Measurements from ENCODE around the gene CETN3. TPM values are rescaled to one million over a fixed set of nuclear protein-coding genes. Genes with fewer than 3 reads are reported as not detected.

CETN3 gene
- total and polyA plus RNA-seq, 2 of the 8 experiments (the other 6 are each of a cell fraction or from before 2014, with no cell fraction given): 4.8 to 43.8 TPM

DNA sequence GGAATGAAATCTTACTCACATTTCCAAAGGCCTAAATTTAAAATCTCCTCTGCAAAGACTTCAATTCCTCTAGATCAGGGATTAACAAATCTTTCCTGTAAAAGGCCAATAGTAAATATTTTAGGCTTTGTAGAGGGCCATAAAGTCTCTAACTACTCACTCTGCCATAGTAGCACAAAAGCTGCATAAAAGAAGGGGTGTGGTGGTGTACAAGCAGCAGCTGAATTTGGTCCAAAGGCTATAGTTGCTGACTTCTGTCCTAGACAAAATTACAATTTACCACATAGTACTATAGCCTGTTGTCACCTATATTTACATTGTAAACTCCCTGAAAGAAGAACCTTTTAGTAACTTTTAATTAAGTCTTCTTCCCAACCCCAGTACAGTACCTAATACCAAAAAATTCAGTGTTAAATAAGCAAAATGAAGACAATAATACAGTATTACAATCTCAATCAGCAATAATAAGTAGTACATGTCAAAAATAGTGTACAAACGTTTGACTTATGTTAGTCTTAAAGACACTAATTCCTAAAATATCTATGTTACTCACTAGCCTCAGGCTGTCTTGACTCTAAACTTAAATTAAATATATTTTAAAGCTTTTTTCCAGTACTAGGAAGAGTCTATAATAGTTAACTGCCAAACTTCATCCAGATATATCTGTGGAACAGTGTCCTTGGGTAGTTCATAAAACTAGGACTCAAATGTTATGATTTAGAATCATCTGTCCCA is 6.9 kb downstream of the CETN3 start (continued):
- TF ChIP-seq, protein P1, sequence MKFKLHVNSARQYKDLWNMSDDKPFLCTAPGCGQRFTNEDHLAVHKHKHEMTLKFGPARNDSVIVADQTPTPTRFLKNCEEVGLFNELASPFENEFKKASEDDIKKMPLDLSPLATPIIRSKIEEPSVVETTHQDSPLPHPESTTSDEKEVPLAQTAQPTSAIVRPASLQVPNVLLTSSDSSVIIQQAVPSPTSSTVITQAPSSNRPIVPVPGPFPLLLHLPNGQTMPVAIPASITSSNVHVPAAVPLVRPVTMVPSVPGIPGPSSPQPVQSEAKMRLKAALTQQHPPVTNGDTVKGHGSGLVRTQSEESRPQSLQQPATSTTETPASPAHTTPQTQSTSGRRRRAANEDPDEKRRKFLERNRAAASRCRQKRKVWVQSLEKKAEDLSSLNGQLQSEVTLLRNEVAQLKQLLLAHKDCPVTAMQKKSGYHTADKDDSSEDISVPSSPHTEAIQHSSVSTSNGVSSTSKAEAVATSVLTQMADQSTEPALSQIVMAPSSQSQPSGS (IDR thresholded peaks at IDR 0.05; ENCODE audit: low read length): no peak
- no peak for TF ChIP-seq TBP (IDR thresholded peaks at IDR 0.05; ENCODE audit: low read depth, low read length)
- TF ChIP-seq, protein P2, sequence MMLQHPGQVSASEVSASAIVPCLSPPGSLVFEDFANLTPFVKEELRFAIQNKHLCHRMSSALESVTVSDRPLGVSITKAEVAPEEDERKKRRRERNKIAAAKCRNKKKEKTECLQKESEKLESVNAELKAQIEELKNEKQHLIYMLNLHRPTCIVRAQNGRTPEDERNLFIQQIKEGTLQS (IDR thresholded peaks at IDR 0.05; ENCODE audit: insufficient read depth, low read depth, low read length): no peak
- TF ChIP-seq SRF (IDR thresholded peaks at IDR 0.05; ENCODE audit: low read depth, low read length): no peak
- TF ChIP-seq RBBP5 (IDR thresholded peaks at IDR 0.05; ENCODE audit: borderline replicate concordance, low read depth, low read length): no peak

Measured in H1 (cell line).